ENCODE measurements around the gene RASA3. TPM values are rescaled to one million over a fixed set of nuclear protein-coding genes. Genes with fewer than 3 reads are reported as not detected.

RASA3 gene
- polyA plus RNA-seq, 3 donors: 9.0 to 32.6 (median 16.6) TPM

GRCh38 chr13:114065141-114065925 is 67.1 kb downstream of the RASA3 start:
- no peaks in the 10 kb centered on the region for H3K9me3 Mint-ChIP-seq
- Histone ChIP-seq H3K9ac (ENCODE audit: insufficient read depth, low read length, poor library complexity, severe bottlenecking) (peak overlapping the region; percentile 89), H2AFZ (ENCODE audit: insufficient read depth, low read depth, low read length, poor library complexity, severe bottlenecking) (no peak overlapping the region), H3K4me1 (ENCODE audit: control insufficient read depth in 1 of 2, insufficient read depth in 2 of 2, low read length in 2 of 2) (peaks cover 75 to 84% of the 10 kb centered on the region in 2 donors), H3K27me3 (ENCODE audit: control insufficient read depth in 2 of 2, insufficient read depth in 2 of 2, low read length in 2 of 2) (no peaks in the 10 kb centered on the region), H3K79me2 (ENCODE audit: insufficient read depth, low read length) (peaks cover 43% of the 10 kb centered on the region), H3K4me3 (replicated peaks in 1 of 3; ENCODE audit: low read depth in 2 of 3, low read length in 3 of 3) (peak overlapping the region; percentile 19 to 72 (median 21)), H3K27ac (ENCODE audit: low read depth in 1 of 2, low read length in 2 of 2) (peak overlapping the region; percentile 93 to 99), H3K9me3 (replicated peaks in 1 of 2; ENCODE audit: control insufficient read depth in 1 of 2, insufficient read depth in 1 of 2, low read length in 2 of 2) (no peaks in the 10 kb centered on the region), H4K20me1 (ENCODE audit: insufficient read depth, low read length) (peaks cover 2% of the 10 kb centered on the region), H3K4me2 (replicated peaks; ENCODE audit: extremely low read depth, low read length, poor library complexity, severe bottlenecking) (peak overlapping the region; percentile 75), H3K36me3 (replicated peaks in 1 of 2; ENCODE audit: control insufficient read depth in 1 of 2, insufficient read depth in 2 of 2, low read length in 2 of 2) (no peaks in the 10 kb centered on the region)
- peak overlapping the region; percentile 79 to 89 for H3K4me3 Mint-ChIP-seq
- no peak for TF ChIP-seq CTCF (IDR thresholded peaks at IDR 0.05)
- peaks cover 0 to 1% (median 0%) of the 10 kb centered on the region in 3 donors for H3K27me3 Mint-ChIP-seq (ENCODE audit: low read depth in 3 of 3)
- WGBS (ENCODE audit: insufficient coverage): 3% methylated on average over 21 of the region's 25 CpGs
- intact Hi-C loops (cut with micrococcal nuclease): loop anchor here in 1 of 2 donors (2.0 to 10.0 kb wide), 3 partner anchors 45 to 571 kb away; partner anchors contain the start of gene DCUN1D2
- peaks cover 70% of the 10 kb centered on the region for H3K4me1 Mint-ChIP-seq
- DNase-seq: peak; percentile 96 to 98 (median 97)
- H3K36me3 Mint-ChIP-seq: peaks cover 3 to 19% of the 10 kb centered on the region in 2 donors
- peak overlapping the region; percentile 98 to 100 (median 99) for H3K27ac Mint-ChIP-seq

- Histone ChIP-seq H3K9me3 (replicated peaks in 1 of 2; ENCODE audit: control insufficient read depth in 1 of 2, insufficient read depth in 1 of 2, low read length in 2 of 2) (no peaks in the 10 kb centered on the region), H3K9ac (ENCODE audit: insufficient read depth, low read length, poor library complexity, severe bottlenecking) (peak overlapping the region; percentile 89), H3K27me3 (ENCODE audit: control insufficient read depth in 2 of 2, insufficient read depth in 2 of 2, low read length in 2 of 2) (no peaks in the 10 kb centered on the region), H3K4me2 (replicated peaks; ENCODE audit: extremely low read depth, low read length, poor library complexity, severe bottlenecking) (peak overlapping the region; percentile 75), H3K79me2 (ENCODE audit: insufficient read depth, low read length) (peaks cover 49% of the 10 kb centered on the region), H3K36me3 (replicated peaks in 1 of 2; ENCODE audit: control insufficient read depth in 1 of 2, insufficient read depth in 2 of 2, low read length in 2 of 2) (peaks cover 0 to 4% of the 10 kb centered on the region in 2 donors), H4K20me1 (ENCODE audit: insufficient read depth, low read length) (peaks cover 9% of the 10 kb centered on the region), H3K4me3 (replicated peaks in 1 of 3; ENCODE audit: low read depth in 2 of 3, low read length in 3 of 3) (peak overlapping the region; percentile 19 to 72 (median 21)), H3K27ac (ENCODE audit: low read depth in 1 of 2, low read length in 2 of 2) (peak overlapping the region; percentile 93 to 99), H2AFZ (ENCODE audit: insufficient read depth, low read depth, low read length, poor library complexity, severe bottlenecking) (no peak overlapping the region), H3K4me1 (ENCODE audit: control insufficient read depth in 1 of 2, insufficient read depth in 2 of 2, low read length in 2 of 2) (peaks cover 82 to 91% of the 10 kb centered on the region in 2 donors)
- Mint-ChIP-seq H3K9me3 (peaks cover 0 to 3% (median 0%) of the 10 kb centered on the region in 7 donors), H3K36me3 (peaks cover 10 to 26% of the 10 kb centered on the region in 2 donors), H3K4me3 (peak overlapping the region; percentile 79 to 89), H3K27ac (peak overlapping the region; percentile 98 to 100 (median 99)), H3K27me3 (ENCODE audit: low read depth in 3 of 3) (peaks cover 0 to 3% (median 1%) of the 10 kb centered on the region in 3 donors), H3K4me1 (peaks cover 77% of the 10 kb centered on the region)
- peak in 1 of 3 donors; percentile 34 for DNase-seq
- no peak for TF ChIP-seq CTCF (IDR thresholded peaks at IDR 0.05)
- 43% methylated on average over 17 of the region's 20 CpGs for WGBS (ENCODE audit: insufficient coverage)
- intact Hi-C loops (cut with micrococcal nuclease): loop anchor here in 1 of 2 donors (2.0 to 10.0 kb wide), 3 partner anchors 46 to 570 kb away; partner anchors contain the start of gene DCUN1D2
Observed at GRCh38 chr13:114064450-114065140, 67.8 kb downstream of the RASA3 start.
